Dedifferentiated amniotic fluid mesenchymal stem cell (primary cell): ENCODE data around the gene TRAF4.

ENCODE experiments used
- DNase-seq: peaks from one replicate; pipeline ENCODE4 v3.0.0-alpha.2; 2016; ENCODE audit errors: extremely low spot score

Gene TRAF4

GRCh38 chr17:28743243-28744103 is at the start of gene TRAF4:
TSS of gene TRAF4 (plus strand) at chr17:28744011. CDS start at chr17:28744113, 102 bp downstream.
- peak; percentile 66 for DNase-seq

GRCh38 chr17:28698253-28698941 is 45.4 kb upstream of the TRAF4 start:
- DNase-seq: no peak

GRCh38 chr17:28700278-28700677 is 43.5 kb upstream of the TRAF4 start:
- DNase-seq: no peak

GRCh38 chr17:28700830-28701492 is 42.9 kb upstream of the TRAF4 start:
- DNase-seq: no peak

GRCh38 chr17:28702026-28702751 is 41.6 kb upstream of the TRAF4 start:
- DNase-seq: no peak

- no peak for DNase-seq
Measured at GRCh38 chr17:28702752-28703150, 41.1 kb upstream of the TRAF4 start.

- DNase-seq: no peak
Measured at GRCh38 chr17:28703552-28704218, 40.1 kb upstream of the TRAF4 start.

- no peak for DNase-seq
Measured at GRCh38 chr17:28704219-28704858, 39.5 kb upstream of the TRAF4 start.

GRCh38 chr17:28705074-28705659 is 38.6 kb upstream of the TRAF4 start:
- no peak for DNase-seq

GRCh38 chr17:28705728-28706334 is 38.0 kb upstream of the TRAF4 start:
- DNase-seq: no peak

- no peak for DNase-seq
Measured at GRCh38 chr17:28706471-28707338, 37.1 kb upstream of the TRAF4 start.

GRCh38 chr17:28707339-28707720 is 36.5 kb upstream of the TRAF4 start:
- DNase-seq: no peak

GRCh38 chr17:28710861-28711722 is 32.7 kb upstream of the TRAF4 start:
- DNase-seq: peak; percentile 77

GRCh38 chr17:28711723-28712031 is 32.1 kb upstream of the TRAF4 start, which contains the start of gene PROCA1:
TSS of gene PROCA1 (minus strand) at chr17:28711888. CDS start at chr17:28711660, 228 bp downstream.
- DNase-seq: no peak

- DNase-seq: no peak
Measured at GRCh38 chr17:28712032-28712704, 31.6 kb upstream of the TRAF4 start.

- no peak for DNase-seq
Measured at GRCh38 chr17:28712705-28713415, 31.0 kb upstream of the TRAF4 start.

GRCh38 chr17:28714281-28714680 is 29.5 kb upstream of the TRAF4 start:
- no peak for DNase-seq
